HepG2 (cell line): ENCODE measurements around the gene CUL1. TPM values are rescaled to one million over a fixed set of nuclear protein-coding genes. Genes with fewer than 3 reads are reported as not detected.

Experiments
- ATAC-seq: fragments of 200-7000 bp; cut with Tn5 transposase; 3 replicates; pipeline ENCODE4 v1.9.1; 2020; ENCODE audit warnings: mild to moderate bottlenecking, moderate library complexity
- BruUV-seq: library from RNA; stranded (reverse); fragments of 400-500 nt; replicated peaks from 2 replicates; lab custom pipeline; 2021; lab: Mats Ljungman, UMichigan
- CTCF ChIA-PET: fragments of 300-600 bp; formaldehyde crosslinking; extraction: SDS; loops from one replicate; lab custom pipeline; 2021; ENCODE audit warnings: low total read pairs, inconsistent platforms, low intra/inter-chr PET ratio; lab: Yijun Ruan, JAX
- POLR2A ChIA-PET: fragments of 350-600 bp; sonication (Branson Sonifier 250); formaldehyde crosslinking; loops from one replicate; lab custom pipeline; 2020; ENCODE audit warnings: antibody characterized with exemption, inconsistent platforms; lab: Yijun Ruan, JAX
- DNase-seq: peaks from one replicate; pipeline ENCODE4 v3.0.0-alpha.2; 2015; ENCODE audit warnings: low spot score
- FAIRE-seq: peaks from 3 replicates; lab custom pipeline; 2011; peaks lifted over from hg19 to GRCh38; lab: Jason Lieb, UNC
- H2AFZ ChIP-seq: one replicate; pipeline ENCODE4 v1.6.1; 2011; ENCODE audit warnings: low read length, inconsistent platforms
- H3K27ac ChIP-seq: fragments of 300-600 bp; 3 replicates; pipeline ENCODE4 v1.8.0; 2011; ENCODE audit warnings: mixed run types, mild to moderate bottlenecking, mixed read lengths, low read length, inconsistent platforms; ENCODE audit not compliant: insufficient read depth; ENCODE audit errors: extremely low read length
- H3K27me3 ChIP-seq, 2 experiments: fragments of 200-600 bp in 1 of 2; 2 replicates in 1 of 2; 3 replicates in 1 of 2; pipeline versions ENCODE4 v1.6.0 to v1.8.0; 2011; ENCODE audit warnings: low read length in 2 of 2, mild to moderate bottlenecking in 2 of 2, moderate library complexity in 2 of 2, inconsistent platforms in 1 of 2; ENCODE audit not compliant: insufficient read depth in 2 of 2, control insufficient read depth in 1 of 2
- H3K36me3 ChIP-seq, 2 experiments: fragments of 200-600 bp in 1 of 2; replicated peaks in 1 of 2; 2 replicates in 1 of 2; 3 replicates in 1 of 2; pipeline versions ENCODE4 v1.5.1 to v1.8.0; 2011; ENCODE audit warnings: low read length in 2 of 2, inconsistent platforms in 1 of 2; ENCODE audit not compliant: insufficient read depth in 2 of 2, control insufficient read depth in 1 of 2
- H3K4me1 ChIP-seq: 2 replicates; pipeline ENCODE4 v1.5.1; 2012; ENCODE audit warnings: low read length, inconsistent platforms; ENCODE audit not compliant: insufficient read depth
- H3K4me2 ChIP-seq: 2 replicates; pipeline ENCODE4 v1.6.0; 2011; ENCODE audit warnings: low read depth, low read length, inconsistent platforms
- H3K4me3 ChIP-seq, 3 experiments: fragments of 200-600 bp in 1 of 3; sonication (generic), shearing (Covaris generic) in 1 of 3; replicated peaks in 1 of 3; 2 replicates each; pipeline ENCODE4 v1.5.1; 2011 to 2016; ENCODE audit warnings: low read length in 3 of 3, inconsistent platforms in 2 of 3, low read depth in 2 of 3, mild to moderate bottlenecking in 2 of 3, control low read depth in 1 of 3, mixed read lengths in 1 of 3; ENCODE audit not compliant: insufficient read depth in 1 of 3
- H3K79me2 ChIP-seq: one replicate; pipeline ENCODE4 v1.6.1; 2011; ENCODE audit warnings: low read length, inconsistent platforms; ENCODE audit not compliant: insufficient read depth
- H3K9ac ChIP-seq: 2 replicates; pipeline ENCODE4 v1.6.0; 2011; ENCODE audit warnings: mild to moderate bottlenecking, low read depth, low read length, inconsistent platforms; ENCODE audit not compliant: insufficient read depth
- H3K9me3 ChIP-seq: 2 replicates; pipeline ENCODE4 v1.5.1; 2012; ENCODE audit warnings: mild to moderate bottlenecking, low read length
- H4K20me1 ChIP-seq: 2 replicates; pipeline ENCODE4 v1.6.0; 2011; ENCODE audit warnings: inconsistent platforms, mild to moderate bottlenecking, low read length, moderate library complexity; ENCODE audit not compliant: insufficient read depth
- CBFB ChIP-seq: sonication (generic); formaldehyde crosslinking; IDR thresholded peaks from 2 replicates; pipeline ENCODE4 v1.4.0; 2020; ENCODE audit warnings: missing genetic modification reagents
- NCOA2 ChIP-seq: sonication (generic); formaldehyde crosslinking; IDR thresholded peaks from 2 replicates; pipeline ENCODE4 v1.8.0; 2022; ENCODE audit warnings: inconsistent platforms
- RBM39 ChIP-seq: fragments of 200-400 bp; formaldehyde crosslinking; IDR thresholded peaks from one replicate; pipeline ENCODE4 v1.6.1; 2018; ENCODE audit warnings: antibody characterized with exemption, mild to moderate bottlenecking, low read depth, low read length; ENCODE audit not compliant: poor library complexity, severe bottlenecking
- REPIN1 ChIP-seq: sonication (generic); formaldehyde crosslinking; IDR thresholded peaks from 2 replicates; pipeline ENCODE4 v1.8.0; 2022; ENCODE audit warnings: missing genetic modification reagents, low read depth, mild to moderate bottlenecking, borderline replicate concordance
- SMAD1 ChIP-seq: sonication (generic); formaldehyde crosslinking; IDR thresholded peaks from 2 replicates; pipeline ENCODE4 v1.4.0; 2020; ENCODE audit warnings: missing genetic modification reagents, low read depth, mild to moderate bottlenecking, borderline replicate concordance
- TIGD3 ChIP-seq: sonication (generic); formaldehyde crosslinking; IDR thresholded peaks from 2 replicates; pipeline ENCODE4 v1.5.1; 2020; ENCODE audit warnings: mild to moderate bottlenecking, missing genetic modification reagents, borderline replicate concordance
- ZBTB34 ChIP-seq: sonication (generic); formaldehyde crosslinking; IDR thresholded peaks from 2 replicates; pipeline ENCODE4 v1.8.0; 2022; ENCODE audit warnings: mild to moderate bottlenecking, missing genetic modification reagents
- ZMAT3 ChIP-seq: sonication (generic); formaldehyde crosslinking; conservative IDR thresholded peaks from 2 replicates; pipeline ENCODE4 v1.7.0; 2021; ENCODE audit warnings: missing genetic modification reagents
- ZNF101 ChIP-seq: sonication (generic); formaldehyde crosslinking; IDR thresholded peaks from 2 replicates; pipeline ENCODE4 v1.4.0; 2020; ENCODE audit warnings: mild to moderate bottlenecking, low read depth, missing genetic modification reagents, borderline replicate concordance
- ZNF235 ChIP-seq: sonication (generic); formaldehyde crosslinking; IDR thresholded peaks from 2 replicates; pipeline ENCODE4 v1.8.1; 2023; ENCODE audit warnings: mild to moderate bottlenecking, missing genetic modification reagents, borderline replicate concordance
- ZNF670 ChIP-seq: sonication (generic); formaldehyde crosslinking; IDR thresholded peaks from 2 replicates; pipeline ENCODE4 v1.8.0; 2022; ENCODE audit warnings: mild to moderate bottlenecking, missing genetic modification reagents, borderline replicate concordance
- ZNF709 ChIP-seq: sonication (generic); formaldehyde crosslinking; IDR thresholded peaks from 2 replicates; pipeline ENCODE4 v1.5.0; 2020; ENCODE audit warnings: mild to moderate bottlenecking, missing genetic modification reagents
- WGBS: methylation state at CpG from one replicate; pipeline ENCODE4 v1.1.6; 2017; ENCODE audit warnings: low lambda C conversion rate; 5-methylcytosine and 5-hydroxymethylcytosine counted together
- in situ Hi-C: cut with HindIII; loops from 2 replicates; pipeline ENCODE4 v1.10.0; 2017; ENCODE audit warnings: low pct_unique_long_range_greater_than_20kb; ENCODE audit not compliant: extremely low pct_ligation_motif_present
- intact Hi-C: fragments of 100-400 bp; cut with micrococcal nuclease; formaldehyde crosslinking; loops from one replicate; pipeline ENCODE4 v1.10.0; 2022; ENCODE audit not compliant: unreplicated experiment
- polyA plus RNA-seq, 8 experiments: library from polyadenylated mRNA; depleted of rRNA in 3 of 8; stranded (reverse) in 7 of 8; unstranded in 1 of 8; fragments of >200 nt; fragmentation: Illumina TruSeq in 4 of 8; extraction: Trizol in 4 of 8; gene quantifications; 2 replicates each; pipeline versions ENCODE4 v1.2.1 to v1.2.3, GENCODE V29; 2011 to 2016; ENCODE audit warnings: low read depth in 4 of 8, missing spikeins in 1 of 8, mixed read lengths in 1 of 8; ENCODE audit not compliant: insufficient read depth in 1 of 8
- total RNA-seq, 5 experiments: library from RNA; depleted of rRNA; stranded (reverse); fragments of >200 nt; fragmentation: Illumina TruSeq; extraction: Trizol; gene quantifications; 2 replicates each; pipeline ENCODE4 v1.2.3, GENCODE V29; 2016; ENCODE audit warnings: low read depth in 1 of 5

The CUL1 gene
- total and polyA plus RNA-seq, 2 of the 13 experiments (the other 11 are each of a cell fraction or from before 2014, with no cell fraction given): 30.1 to 45.9 TPM

GRCh38 chr7:148825338-148825737, 126.6 kb downstream of the CUL1 start (continued):
- TF ChIP-seq ZNF235 (CRISPR knock-in tag) (no peak), CBFB (CRISPR knock-in tag) (no peak), ZNF670 (no peak), ZNF709 (CRISPR knock-in tag) (no peak), SMAD1 (CRISPR knock-in tag) (no peak), ZMAT3 (CRISPR knock-in tag) (no peak)
- TF ChIP-seq, all 625 proteins: peak for 0

GRCh38 chr7:148828965-148829364, 130.3 kb downstream of the CUL1 start:
- Histone ChIP-seq H3K27me3 (no peaks in the 10 kb centered on the region), H3K4me3 (no peak overlapping the region), H3K79me2 (peaks cover 7% of the 10 kb centered on the region), H3K27ac (no peak overlapping the region), H2AFZ (no peak overlapping the region), H3K9ac (no peak overlapping the region), H3K36me3 (peaks cover 4 to 53% of the 10 kb centered on the region in 2 experiments; a peak in 3 of 5 replicates), H3K9me3 (no peaks in the 10 kb centered on the region), H3K4me2 (no peak overlapping the region), H4K20me1 (no peaks in the 10 kb centered on the region), H3K4me1 (no peaks in the 10 kb centered on the region)
- ChIA-PET CTCF (no interaction called here), POLR2A (no interaction called here)
- BruUV-seq: no TSS peak
- DNase-seq (no peak), ATAC-seq (no peak), FAIRE-seq (no peak)
- intact Hi-C loops (no loop called here), in situ Hi-C loops (no loop called here)
- TF ChIP-seq RBM39 (no peak), ZNF101 (no peak), NCOA2 (CRISPR knock-in tag) (no peak), TIGD3 (CRISPR knock-in tag) (no peak), REPIN1 (no peak), ZBTB34 (CRISPR knock-in tag) (no peak)
- WGBS: 100% methylated on average over 1 of the region's 1 CpG
